Measurements from ENCODE around the gene TMEM204.

TMEM204 gene

DNA sequence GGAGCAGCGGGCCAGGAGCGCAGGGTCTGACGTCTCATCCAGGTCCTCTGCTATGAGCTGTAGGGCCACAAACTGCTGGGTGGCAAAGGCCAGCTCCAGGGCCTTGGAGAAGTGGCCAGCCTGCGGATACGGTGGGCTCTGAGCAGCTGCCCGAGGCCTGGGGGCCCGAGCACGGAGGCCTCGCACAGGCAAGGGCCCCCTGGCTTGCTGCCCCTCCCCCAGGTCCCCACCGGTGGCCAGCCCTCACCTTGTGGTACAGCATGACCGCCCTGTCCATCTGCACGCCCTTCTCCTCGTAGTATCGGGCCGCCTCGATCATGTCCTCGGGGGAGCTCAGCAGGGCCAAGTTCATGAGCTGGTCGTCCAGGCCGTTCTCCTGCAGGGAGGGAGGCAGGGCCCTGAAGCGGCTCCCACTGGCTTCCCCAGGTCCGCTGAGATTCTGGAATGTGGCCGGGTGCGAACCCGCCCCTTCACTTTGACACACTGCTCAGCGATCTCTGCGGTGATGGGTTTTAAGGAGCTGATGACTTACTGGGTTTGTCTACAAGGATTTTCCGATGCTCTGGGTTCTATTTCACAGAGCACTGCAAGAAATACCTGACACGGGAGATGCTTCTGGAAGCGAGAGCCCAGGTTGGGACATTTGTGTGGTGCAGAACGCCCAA is 9.8 kb upstream of the TMEM204 start:
- FAIRE-seq: no peak

GRCh38 chr16:1524366-1524765 is 9.1 kb upstream of the TMEM204 start:
- no peak for FAIRE-seq

DNA sequence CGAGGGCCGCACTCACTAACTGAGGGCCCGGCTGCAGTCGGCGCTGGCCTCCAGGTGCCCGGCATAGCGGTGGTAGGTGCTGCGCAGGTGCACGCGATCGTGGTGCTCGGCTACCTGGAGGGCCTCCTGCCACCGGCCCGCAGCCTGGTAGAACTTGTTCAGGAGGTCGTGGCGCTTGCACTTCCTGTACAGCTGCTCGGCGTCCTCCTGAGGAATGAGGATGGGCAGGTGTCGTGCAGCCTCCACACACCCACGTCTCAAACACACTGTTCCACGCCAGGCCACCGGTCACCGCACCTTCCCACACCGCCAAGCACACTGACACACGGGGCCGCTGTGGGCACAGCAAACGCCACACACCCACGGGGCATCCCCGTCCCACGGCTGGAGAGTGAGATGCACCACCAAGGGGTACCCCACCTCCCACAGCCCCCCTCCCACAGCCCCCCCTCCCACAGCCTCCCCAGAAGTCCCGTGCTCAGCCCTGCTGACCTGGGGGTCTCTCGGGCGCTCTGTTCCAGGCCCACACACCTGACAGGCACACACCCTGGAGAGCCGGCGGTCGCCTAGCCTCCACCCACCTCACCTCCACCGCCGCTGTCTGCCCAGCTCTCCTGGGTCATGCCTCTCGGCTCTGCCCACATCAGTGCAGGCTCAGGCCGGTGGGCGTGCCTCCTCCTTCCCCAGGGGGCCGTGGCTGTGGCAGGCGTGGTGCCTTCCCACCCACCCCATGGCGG is 7.4 kb upstream of the TMEM204 start:
- no peak for FAIRE-seq

GRCh38 chr16:1526608-1527555 is 6.6 kb upstream of the TMEM204 start:
- no peak for FAIRE-seq

DNA sequence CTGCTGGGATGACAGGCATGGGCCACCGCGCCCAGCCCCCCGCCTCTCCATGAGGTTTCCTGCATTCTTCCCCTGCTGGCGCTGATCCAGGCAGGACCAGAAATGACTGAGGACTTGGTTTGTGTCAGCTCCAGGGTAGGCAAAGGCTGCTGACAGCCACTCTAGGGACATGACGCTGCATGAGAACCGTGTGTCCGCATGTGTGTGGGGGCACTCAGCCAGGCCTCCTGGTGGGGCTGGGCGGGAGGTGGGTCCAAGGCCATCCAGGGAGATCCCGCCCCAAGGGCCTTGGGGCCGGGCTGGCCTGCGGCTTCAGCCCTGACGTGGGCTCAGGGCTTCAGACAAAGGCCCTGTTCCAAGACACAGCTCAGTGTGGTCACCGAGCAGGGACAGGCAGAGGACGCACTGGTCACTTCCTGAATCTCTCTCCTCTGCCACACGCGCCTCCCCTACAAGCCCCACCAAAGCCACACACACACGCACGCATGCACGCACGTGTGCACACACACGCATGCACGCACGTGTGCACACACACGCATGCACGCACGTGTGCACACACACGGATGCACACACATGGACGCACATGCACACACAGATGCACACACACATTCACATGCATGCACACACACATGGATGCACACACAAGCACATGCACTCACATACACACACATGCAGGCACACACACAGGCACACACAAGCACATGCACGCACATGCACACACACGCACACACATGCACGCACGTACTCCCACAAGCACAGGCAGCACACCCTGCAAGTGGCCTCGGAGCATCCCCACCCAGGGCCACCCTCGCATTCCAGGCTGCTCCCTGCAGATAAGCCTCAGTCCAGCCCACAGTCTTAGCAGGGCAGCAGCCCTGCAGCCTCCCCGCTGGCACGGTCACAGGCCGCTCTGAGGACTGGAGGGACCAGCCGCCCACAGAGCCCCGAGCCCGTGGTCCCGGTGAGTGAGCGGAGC is 5.3 kb upstream of the TMEM204 start:
- no peak for FAIRE-seq

DNA sequence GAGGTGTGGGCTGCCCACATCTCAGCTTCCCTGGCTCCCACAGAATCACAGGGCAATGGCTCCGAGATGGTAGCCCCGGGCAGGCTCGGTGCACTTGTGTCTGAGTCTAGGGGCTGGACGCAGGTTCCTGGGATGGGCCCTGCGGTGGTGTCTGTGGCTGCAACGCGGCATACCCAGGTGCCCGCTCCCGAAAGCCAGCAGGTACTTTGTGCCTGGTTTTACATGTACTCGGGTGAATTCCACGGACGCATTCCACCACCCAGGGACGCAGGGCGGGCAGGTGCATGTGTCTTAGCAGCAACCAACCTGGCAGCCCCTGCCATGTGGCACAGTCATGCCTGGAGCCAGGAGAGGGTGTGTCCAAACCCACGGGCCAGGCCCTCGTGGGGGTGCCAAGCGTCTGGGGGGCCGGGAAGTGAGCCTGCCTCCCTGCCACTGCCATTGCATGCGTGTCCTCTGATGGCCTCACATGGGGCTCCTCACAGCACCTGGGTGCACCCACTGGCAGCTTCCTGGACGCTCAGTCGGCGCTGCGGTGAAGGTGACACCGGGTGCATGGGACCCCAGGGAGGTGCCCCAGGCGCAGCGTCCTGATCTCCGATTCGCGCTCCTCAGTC is 4.4 kb upstream of the TMEM204 start:
- no peak for FAIRE-seq

DNA sequence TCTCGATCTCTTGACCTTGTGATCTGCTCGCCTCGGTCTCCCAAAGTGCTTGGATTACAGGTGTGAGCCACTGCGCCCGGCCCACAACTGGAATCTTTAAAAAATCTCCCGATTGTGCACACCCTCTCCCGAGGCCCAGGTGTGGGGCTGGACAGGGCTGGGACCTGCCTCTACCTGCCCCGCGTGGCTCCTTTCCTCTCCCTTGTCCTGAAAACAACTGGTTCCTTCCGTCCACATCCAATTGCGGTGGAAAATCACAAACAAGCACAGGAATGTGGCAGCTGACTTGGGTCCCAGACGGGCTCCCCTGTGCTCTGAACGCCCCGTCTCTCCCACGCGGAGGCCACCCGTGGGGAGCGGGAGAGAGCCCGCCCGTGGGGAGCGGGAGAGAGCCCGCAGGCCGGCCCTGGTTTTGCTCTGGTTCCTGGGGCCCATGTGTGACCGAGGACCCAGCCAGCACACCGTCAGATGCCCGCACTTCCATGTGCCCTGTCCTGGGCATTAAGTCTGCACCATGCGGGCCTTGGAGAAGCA is 3.0 kb upstream of the TMEM204 start:
- no peak for FAIRE-seq

DNA sequence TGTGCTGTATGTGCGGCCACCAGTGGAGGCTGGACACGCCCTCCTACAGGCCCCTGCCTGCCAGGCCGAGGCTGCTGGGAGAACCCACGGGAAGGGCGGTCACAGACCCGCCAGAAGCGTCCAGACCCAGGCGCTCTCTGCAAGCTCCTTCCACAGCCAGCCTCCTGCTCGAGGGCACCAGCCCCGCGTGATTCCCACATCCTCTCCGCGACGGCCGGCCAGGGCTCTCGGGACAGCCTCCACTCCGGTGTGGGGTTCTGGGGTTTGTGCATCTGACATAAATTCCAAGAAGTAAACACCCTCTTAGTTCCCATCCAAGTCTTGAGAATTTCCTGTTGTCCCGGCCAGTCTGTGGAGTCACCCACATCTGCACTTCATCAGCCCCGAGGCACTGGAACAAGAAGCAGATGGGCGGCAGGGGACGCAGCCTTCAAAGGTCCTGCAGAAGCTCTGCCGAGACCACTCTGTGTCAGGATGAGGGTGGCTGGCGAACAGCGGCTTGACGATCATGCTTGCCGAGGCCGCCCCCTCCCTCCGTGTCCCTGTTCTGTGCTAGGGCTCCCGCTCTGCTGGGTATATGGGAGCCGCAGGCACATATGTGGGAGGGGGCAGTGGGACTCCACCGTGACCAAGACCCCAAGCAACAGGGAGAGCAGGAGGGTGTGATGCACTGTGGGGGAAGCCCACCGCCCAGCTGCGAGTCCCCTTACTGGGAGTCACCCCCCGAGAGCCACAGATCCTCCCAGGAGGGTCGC is 2.4 kb upstream of the TMEM204 start:
- peak; percentile 46 for FAIRE-seq

GRCh38 chr16:1531638-1531910 is 1.9 kb upstream of the TMEM204 start:
- FAIRE-seq: no peak

GRCh38 chr16:1532081-1532760 is 1.2 kb upstream of the TMEM204 start:
- no peak for FAIRE-seq

GRCh38 chr16:1532771-1533170 is 695 bp upstream of the TMEM204 start:
- FAIRE-seq: no peak

- FAIRE-seq: no peak
These were observed 855 bp downstream of the TMEM204 start for GRCh38 chr16:1534021-1535020.

GRCh38 chr16:1535391-1536291 is 2.2 kb downstream of the TMEM204 start:
- no peak for FAIRE-seq

- FAIRE-seq: no peak
These were observed 3.1 kb downstream of the TMEM204 start for GRCh38 chr16:1536601-1537000.

GRCh38 chr16:1537138-1537577 is 3.7 kb downstream of the TMEM204 start:
- no peak for FAIRE-seq

DNA sequence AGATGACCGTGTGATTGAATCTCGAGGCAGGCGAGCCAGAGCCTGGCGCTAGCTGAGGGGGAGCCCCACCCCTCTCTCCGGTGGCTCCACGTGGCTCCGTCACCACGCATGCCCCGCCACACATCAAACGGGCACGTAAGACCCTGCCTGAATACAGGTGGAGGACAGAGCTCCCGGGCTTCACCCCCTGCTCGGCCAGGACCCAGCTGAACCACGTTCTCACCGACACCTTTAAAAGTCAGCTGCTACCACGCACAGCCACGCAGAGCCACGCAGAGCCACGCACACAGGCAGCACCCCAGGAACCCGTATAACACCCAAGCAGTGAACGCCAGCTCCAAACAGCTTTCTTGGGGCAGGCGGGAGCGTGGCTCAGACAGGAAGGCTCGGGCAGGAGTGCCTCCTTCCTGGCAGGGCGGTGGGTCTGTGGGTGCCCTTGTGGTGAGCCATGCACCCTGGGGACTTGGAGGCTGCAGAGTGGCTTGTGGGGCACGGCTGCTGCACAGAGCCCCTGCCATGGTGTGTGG is 4.4 kb downstream of the TMEM204 start:
- FAIRE-seq: no peak

DNA sequence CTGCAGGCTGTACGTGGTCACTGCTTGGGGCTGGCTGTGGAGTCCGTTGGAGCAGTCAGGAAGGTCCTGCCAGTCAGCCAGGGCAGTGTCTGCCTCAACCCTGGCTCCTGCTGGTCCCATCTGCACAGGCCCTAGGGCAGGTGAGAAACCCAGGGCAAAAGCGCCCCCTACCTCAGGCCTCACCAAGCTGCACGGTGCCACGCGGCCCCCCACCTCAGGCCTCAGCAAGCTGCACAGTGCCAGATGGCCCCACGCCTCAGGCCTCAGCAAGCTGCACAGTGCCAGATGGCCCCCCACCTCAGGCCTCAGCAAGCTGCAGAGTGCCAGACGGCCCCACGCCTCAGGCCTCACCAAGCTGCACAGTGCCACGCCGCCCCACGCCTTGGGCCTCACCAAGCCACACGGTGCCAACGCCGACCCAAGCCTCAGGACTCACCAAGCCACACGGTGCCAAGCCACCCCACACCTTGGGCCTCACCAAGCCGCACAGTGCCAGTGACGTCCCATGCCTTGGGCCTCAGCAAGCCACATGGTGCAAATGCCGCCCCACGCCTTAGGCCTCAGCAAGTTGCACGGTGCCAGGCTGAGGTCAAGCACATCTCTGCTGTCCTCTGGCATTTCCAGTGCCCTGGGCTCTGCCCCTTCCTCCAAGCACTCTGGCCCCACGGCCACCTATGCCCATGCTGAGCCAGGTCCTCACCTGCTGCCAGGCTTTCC is 5.5 kb downstream of the TMEM204 start:
- no peak for FAIRE-seq
